Glutamatergic neuron (in vitro differentiated cells): ENCODE results near the gene CRYGN. TPM values are rescaled to one million over a fixed set of nuclear protein-coding genes. Genes with fewer than 3 reads are reported as not detected.

Experiments
- DNase-seq: peaks from one replicate; pipeline ENCODE4 v3.0.0; 2022
- H3K27ac Mint-ChIP-seq: one replicate; pipeline ENCODE4 v1.8.0; 2020; ENCODE audit warnings: mild to moderate bottlenecking, mixed read lengths, inconsistent platforms; ENCODE audit not compliant: unreplicated experiment
- H3K27me3 Mint-ChIP-seq: one replicate; pipeline ENCODE4 v1.8.0; 2020; ENCODE audit warnings: mild to moderate bottlenecking, moderate library complexity, mixed read lengths, inconsistent platforms; ENCODE audit not compliant: unreplicated experiment
- H3K36me3 Mint-ChIP-seq: one replicate; pipeline ENCODE4 v1.8.0; 2020; ENCODE audit warnings: mild to moderate bottlenecking, mixed read lengths, inconsistent platforms; ENCODE audit not compliant: unreplicated experiment
- H3K4me1 Mint-ChIP-seq: one replicate; pipeline ENCODE4 v1.8.0; 2020; ENCODE audit warnings: mild to moderate bottlenecking, low read depth, mixed read lengths, inconsistent platforms; ENCODE audit not compliant: unreplicated experiment
- H3K4me3 Mint-ChIP-seq: one replicate; pipeline ENCODE4 v1.8.0; 2020; ENCODE audit warnings: mild to moderate bottlenecking, mixed read lengths, inconsistent platforms; ENCODE audit not compliant: unreplicated experiment
- H3K9me3 Mint-ChIP-seq: one replicate; pipeline ENCODE4 v1.8.0; 2020; ENCODE audit warnings: mild to moderate bottlenecking, moderate library complexity, mixed read lengths, inconsistent platforms; ENCODE audit not compliant: unreplicated experiment
- total RNA-seq: library from RNA; stranded (reverse); fragmentation: NEBNext Ultra II Directional; extraction: Animal tissue kit (Norgen Biotek cat#: 25700); gene quantifications from one replicate; pipeline ENCODE4 v1.2.1, GENCODE V29; 2021; ENCODE audit not compliant: unreplicated experiment
- TF ChIP-seq, protein P1 (sequence below): fragments of 200-600 bp; sonication (generic); IDR thresholded peaks from one replicate; pipeline ENCODE4 v1.5.0; 2021; ENCODE audit not compliant: partially characterized antibody, unreplicated experiment

The CRYGN gene
- total RNA-seq, 1 donor from 2014 or later = not detected

DNA sequence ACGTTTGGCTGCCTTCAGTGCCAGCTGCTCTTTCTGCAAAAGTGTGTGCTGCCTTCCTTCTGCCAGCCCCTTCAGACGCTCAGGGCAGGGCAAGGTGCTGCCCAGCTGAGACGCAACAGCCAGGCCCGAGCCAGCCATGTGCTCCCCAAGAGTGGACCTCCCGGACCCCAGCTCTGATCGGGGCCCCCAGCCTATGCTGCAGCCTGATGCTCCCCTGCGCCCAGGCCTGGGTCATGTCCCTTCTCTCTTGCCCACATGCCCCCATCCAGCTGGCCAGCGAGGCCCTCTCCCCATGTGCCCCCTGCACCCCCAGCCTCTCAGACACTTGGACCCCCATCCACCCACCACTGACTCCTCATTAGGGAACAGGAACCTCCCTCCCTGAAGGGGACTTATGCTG is 47.9 kb downstream of the CRYGN start:
- DNase-seq = no peak
- H3K4me3 Mint-ChIP-seq = no peak overlapping the region
- peaks cover 23% of the 10 kb centered on the region for H3K4me1 Mint-ChIP-seq
- H3K27ac Mint-ChIP-seq = no peak overlapping the region
- peaks cover 16% of the 10 kb centered on the region for H3K27me3 Mint-ChIP-seq
- H3K9me3 Mint-ChIP-seq = peaks cover 16% of the 10 kb centered on the region
- H3K36me3 Mint-ChIP-seq = no peaks in the 10 kb centered on the region
- TF ChIP-seq, protein P1, sequence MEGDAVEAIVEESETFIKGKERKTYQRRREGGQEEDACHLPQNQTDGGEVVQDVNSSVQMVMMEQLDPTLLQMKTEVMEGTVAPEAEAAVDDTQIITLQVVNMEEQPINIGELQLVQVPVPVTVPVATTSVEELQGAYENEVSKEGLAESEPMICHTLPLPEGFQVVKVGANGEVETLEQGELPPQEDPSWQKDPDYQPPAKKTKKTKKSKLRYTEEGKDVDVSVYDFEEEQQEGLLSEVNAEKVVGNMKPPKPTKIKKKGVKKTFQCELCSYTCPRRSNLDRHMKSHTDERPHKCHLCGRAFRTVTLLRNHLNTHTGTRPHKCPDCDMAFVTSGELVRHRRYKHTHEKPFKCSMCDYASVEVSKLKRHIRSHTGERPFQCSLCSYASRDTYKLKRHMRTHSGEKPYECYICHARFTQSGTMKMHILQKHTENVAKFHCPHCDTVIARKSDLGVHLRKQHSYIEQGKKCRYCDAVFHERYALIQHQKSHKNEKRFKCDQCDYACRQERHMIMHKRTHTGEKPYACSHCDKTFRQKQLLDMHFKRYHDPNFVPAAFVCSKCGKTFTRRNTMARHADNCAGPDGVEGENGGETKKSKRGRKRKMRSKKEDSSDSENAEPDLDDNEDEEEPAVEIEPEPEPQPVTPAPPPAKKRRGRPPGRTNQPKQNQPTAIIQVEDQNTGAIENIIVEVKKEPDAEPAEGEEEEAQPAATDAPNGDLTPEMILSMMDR = no peak

DNA sequence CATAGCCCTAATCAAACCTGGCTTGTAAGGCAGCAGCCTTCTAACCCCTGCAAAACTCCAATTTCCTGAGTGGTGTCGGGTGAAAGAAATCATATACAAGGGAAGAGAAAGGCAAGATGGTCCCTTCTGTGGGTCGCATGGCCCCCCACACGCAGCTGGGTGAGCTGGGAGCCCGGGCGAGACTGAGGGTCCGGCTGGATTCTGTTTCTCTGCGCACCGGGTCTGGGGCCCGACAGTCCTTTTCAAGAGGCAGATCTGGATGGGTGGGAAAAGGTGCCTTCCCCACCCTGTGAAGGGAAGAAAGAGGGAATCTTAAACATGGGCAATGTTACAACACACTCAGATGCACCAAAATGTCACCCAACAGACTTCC is 48.6 kb downstream of the CRYGN start:
- no peak overlapping the region for H3K27ac Mint-ChIP-seq
- TF ChIP-seq, protein P1 = no peak
- H3K36me3 Mint-ChIP-seq = no peaks in the 10 kb centered on the region
- H3K4me3 Mint-ChIP-seq = no peak overlapping the region
- H3K9me3 Mint-ChIP-seq = peaks cover 18% of the 10 kb centered on the region
- peaks cover 26% of the 10 kb centered on the region for H3K4me1 Mint-ChIP-seq
- peaks cover 18% of the 10 kb centered on the region for H3K27me3 Mint-ChIP-seq
- no peak for DNase-seq

DNA sequence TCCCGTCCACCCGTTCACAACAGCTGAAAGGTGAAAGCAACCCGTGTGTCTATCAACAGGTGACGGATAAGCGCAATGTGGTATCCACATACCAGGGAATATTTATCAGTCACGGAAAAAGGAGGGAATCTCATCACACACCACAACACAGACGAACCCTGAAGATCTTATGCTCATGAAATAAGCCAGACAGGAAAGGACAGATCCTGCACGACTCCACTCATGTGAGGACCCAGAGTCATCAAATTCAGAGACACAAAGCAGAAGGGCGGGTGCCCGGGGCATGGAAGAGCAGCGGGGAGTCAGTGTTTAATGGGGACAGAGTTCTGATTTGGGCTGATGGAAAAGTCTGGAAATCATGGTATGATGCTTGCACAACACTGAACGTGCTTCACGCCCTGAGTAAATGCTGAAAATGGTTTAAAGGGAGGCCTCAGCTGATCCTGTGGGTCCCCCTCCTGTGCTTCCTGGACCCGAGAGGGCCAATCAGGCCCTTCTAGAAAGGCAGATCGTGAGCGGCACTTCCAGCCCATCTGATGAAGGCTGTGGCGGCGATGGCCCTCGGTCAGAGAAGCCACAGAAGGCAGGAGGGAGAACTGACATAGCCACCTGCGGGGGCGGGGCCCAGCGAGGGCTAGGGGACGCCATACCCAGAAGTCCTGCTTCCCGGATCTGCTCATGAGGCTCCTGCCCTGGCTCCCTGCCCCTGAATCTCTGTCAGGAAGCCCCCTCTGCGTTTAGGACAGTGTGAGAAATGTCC is 49.2 kb downstream of the CRYGN start:
- Mint-ChIP-seq H3K36me3 (no peaks in the 10 kb centered on the region), H3K4me1 (peaks cover 26% of the 10 kb centered on the region), H3K4me3 (no peak overlapping the region), H3K27ac (no peak overlapping the region), H3K27me3 (peaks cover 20% of the 10 kb centered on the region), H3K9me3 (peaks cover 16% of the 10 kb centered on the region)
- DNase-seq = no peak
- TF ChIP-seq, protein P1 = no peak

DNA sequence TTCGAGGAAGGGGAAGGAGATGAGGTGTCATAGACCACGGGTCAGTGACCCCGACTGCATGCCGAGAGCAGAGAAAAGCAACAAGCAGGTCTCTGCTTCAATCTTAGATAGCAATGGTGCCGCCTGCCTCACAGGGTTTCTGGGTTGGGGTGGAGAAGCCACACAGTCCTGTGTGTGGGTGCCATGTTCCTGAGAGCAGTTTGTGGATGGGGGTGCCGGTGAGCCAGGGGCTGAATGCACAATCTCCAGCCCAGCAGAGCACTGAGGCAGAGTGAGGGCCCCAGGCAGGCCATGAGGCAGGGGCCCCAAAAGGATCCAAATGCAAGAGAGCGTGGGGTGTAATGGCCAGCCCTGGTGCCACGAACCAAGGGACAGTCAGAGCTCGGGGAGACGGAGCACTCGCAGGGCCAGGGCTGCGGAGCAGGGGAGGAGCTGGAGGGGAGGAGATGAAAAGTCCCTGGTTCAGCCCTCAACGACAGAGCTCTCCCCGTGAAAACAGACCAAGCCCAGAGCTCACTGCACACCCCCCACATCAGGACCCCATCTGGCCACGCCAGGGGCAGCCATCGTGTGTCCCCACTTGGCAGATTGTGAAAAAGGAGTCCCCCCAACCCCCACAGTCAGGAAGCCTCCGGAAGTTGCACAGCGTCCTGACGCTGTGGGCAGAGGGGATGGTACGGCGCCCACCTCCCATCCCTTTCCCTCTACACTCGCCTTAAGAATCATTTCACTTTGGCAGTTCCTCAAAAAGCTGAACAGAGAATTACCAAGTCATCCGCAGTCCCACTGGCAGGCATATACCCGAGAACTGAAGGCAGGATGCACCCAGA is 50.0 kb downstream of the CRYGN start:
- H3K27ac Mint-ChIP-seq = no peak overlapping the region
- no peaks in the 10 kb centered on the region for H3K36me3 Mint-ChIP-seq
- peaks cover 16% of the 10 kb centered on the region for H3K27me3 Mint-ChIP-seq
- H3K4me1 Mint-ChIP-seq = peaks cover 25% of the 10 kb centered on the region
- H3K9me3 Mint-ChIP-seq = peaks cover 13% of the 10 kb centered on the region
- no peak overlapping the region for H3K4me3 Mint-ChIP-seq
- no peak for DNase-seq
- TF ChIP-seq, protein P1 = no peak
